SIG-M5 (cell line): ENCODE data around the gene HSD17B11.
"Not testable (repeated sequence)": the region's sequence is repeated elsewhere in the genome, so short reads cannot be mapped to it uniquely, and the experiment has no call there.

Source experiments
- DNase-seq: peaks from one replicate; lab custom pipeline; 2025; lab: John Stamatoyannopoulos, UW

HSD17B11 gene

GRCh38 chr4:87390891-87391575, at the start of gene HSD17B11:
TSS of gene HSD17B11 (minus strand) at chr4:87391188. CDS start at chr4:87391070, 118 bp downstream.
- peak; percentile 85 for DNase-seq

GRCh38 chr4:87433342-87433741, 42.4 kb upstream of the HSD17B11 start:
- no peak for DNase-seq

GRCh38 chr4:87430038-87430437, 39.0 kb upstream of the HSD17B11 start:
- no peak for DNase-seq

GRCh38 chr4:87428979-87429378, 38.0 kb upstream of the HSD17B11 start:
- no peak for DNase-seq

GRCh38 chr4:87427518-87427868, 36.5 kb upstream of the HSD17B11 start:
- no peak for DNase-seq

GRCh38 chr4:87426865-87427517, 36.0 kb upstream of the HSD17B11 start:
- DNase-seq: no peak

GRCh38 chr4:87425711-87426110, 34.7 kb upstream of the HSD17B11 start:
- no peak for DNase-seq

GRCh38 chr4:87424099-87424543, 33.1 kb upstream of the HSD17B11 start:
- DNase-seq: not testable (repeated sequence)

- no peak for DNase-seq
Measured at GRCh38 chr4:87423317-87424098, 32.5 kb upstream of the HSD17B11 start.

- peak; percentile 6 for DNase-seq
Measured at GRCh38 chr4:87422104-87423052, 31.4 kb upstream of the HSD17B11 start, which contains the start of gene NUDT9. TSS of gene NUDT9 (plus strand) at chr4:87422573. CDS start at chr4:87422906, 333 bp downstream.

GRCh38 chr4:87420276-87420830, 29.4 kb upstream of the HSD17B11 start:
- DNase-seq: no peak

- DNase-seq: no peak
Measured at GRCh38 chr4:87419578-87420249, 28.7 kb upstream of the HSD17B11 start.

- not testable (repeated sequence) for DNase-seq
Measured at GRCh38 chr4:87418410-87418809, 27.4 kb upstream of the HSD17B11 start.

- DNase-seq: no peak
Measured at GRCh38 chr4:87416965-87417364, 26.0 kb upstream of the HSD17B11 start.

GRCh38 chr4:87414816-87415215, 23.8 kb upstream of the HSD17B11 start:
- DNase-seq: no peak

- no peak for DNase-seq
Measured at GRCh38 chr4:87410679-87411078, 19.7 kb upstream of the HSD17B11 start.

GRCh38 chr4:87410157-87410556, 19.2 kb upstream of the HSD17B11 start:
- no peak for DNase-seq

- DNase-seq: no peak
Measured at GRCh38 chr4:87409420-87409939, 18.5 kb upstream of the HSD17B11 start.

- DNase-seq: not testable (repeated sequence)
Measured at GRCh38 chr4:87406902-87407301, 15.9 kb upstream of the HSD17B11 start.

- DNase-seq: no peak
Measured at GRCh38 chr4:87406462-87406861, 15.5 kb upstream of the HSD17B11 start.
